Esophagus muscularis mucosa (tissue), 4 donors: ENCODE measurements around the gene LIN54. TPM values are rescaled to one million over a fixed set of nuclear protein-coding genes. Genes with fewer than 3 reads are reported as not detected.
"Not testable (repeated sequence)": the region's sequence is repeated elsewhere in the genome, so short reads cannot be mapped to it uniquely, and the experiment has no call there.

ENCODE experiments used
- DNase-seq: peaks from one replicate; pipeline ENCODE4 v3.0.0-alpha.2; 2017; ENCODE audit errors: extremely low spot score
- H3K27ac ChIP-seq, 4 donors: fragments of 200-600 bp; sonication (generic); replicated peaks in 1 of 4; 1 replicate in 3 of 4; 2 replicates in 1 of 4; pipeline ENCODE4 v1.5.1; 2016 to 2019; ENCODE audit warnings: mild to moderate bottlenecking in 1 of 4
- H3K27me3 ChIP-seq, 4 donors: fragments of 200-600 bp; sonication (generic); one replicate each; pipeline versions ENCODE4 v1.5.1 to v1.6.0; 2016 to 2019
- H3K36me3 ChIP-seq, 4 donors: fragments of 200-600 bp; sonication (generic); one replicate each; pipeline ENCODE4 v1.5.1; 2016 to 2019
- H3K4me1 ChIP-seq, 4 donors: fragments of 200-600 bp; sonication (generic); one replicate each; pipeline ENCODE4 v1.5.1; 2016 to 2019
- H3K4me3 ChIP-seq, 4 donors: fragments of 200-600 bp; sonication (generic); 1 replicate in 2 of 4; 2 replicates in 2 of 4; pipeline ENCODE4 v1.5.1; 2016 to 2019; ENCODE audit warnings: mild to moderate bottlenecking in 4 of 4, moderate library complexity in 1 of 4
- H3K9me3 ChIP-seq, 4 donors: fragments of 200-600 bp; sonication (generic); 1 replicate in 3 of 4; 2 replicates in 1 of 4; pipeline ENCODE4 v1.5.1; 2016 to 2019
- CTCF ChIP-seq, 3 experiments: fragments of 200-600 bp in 2 of 3; fragments of 450-650 bp in 1 of 3; sonication (generic) in 2 of 3; IDR thresholded peaks; one replicate each; pipeline ENCODE4 v1.5.1; 2017 to 2019; ENCODE audit warnings: antibody characterized with exemption in 3 of 3, mild to moderate bottlenecking in 2 of 3, moderate library complexity in 1 of 3
- EP300 ChIP-seq: sonication (generic); formaldehyde crosslinking; IDR thresholded peaks from one replicate; pipeline ENCODE4 v1.6.1; 2017; ENCODE audit warnings: antibody characterized with exemption
- POLR2A ChIP-seq: fragments of 450-650 bp; IDR thresholded peaks from one replicate; pipeline ENCODE4 v1.6.1; 2017; ENCODE audit warnings: antibody characterized with exemption, moderate library complexity, mild to moderate bottlenecking, low read depth
- POLR2AphosphoS5 ChIP-seq, 2 donors: sonication (generic); formaldehyde crosslinking; IDR thresholded peaks; one replicate each; pipeline ENCODE4 v1.6.1; 2017; ENCODE audit warnings: antibody characterized with exemption in 2 of 2
- WGBS: methylation state at CpG from one replicate; pipeline ENCODE4 v1.1.5; 2018; 5-methylcytosine and 5-hydroxymethylcytosine counted together
- intact Hi-C: fragments of 100-400 bp; cut with DNase I; formaldehyde crosslinking; loops from one replicate; pipeline ENCODE4 v1.15.1; 2023
- total RNA-seq, 4 donors: library from RNA; depleted of rRNA; stranded (reverse); fragments of >200 nt; gene quantifications; one replicate each; pipeline versions ENCODE4 v1.1.0 to v1.2.1, GENCODE V29; 2016

The LIN54 gene
- total RNA-seq, 4 donors from 2014 or later, result 8.6 to 10.6 (median 9.0) TPM

DNA sequence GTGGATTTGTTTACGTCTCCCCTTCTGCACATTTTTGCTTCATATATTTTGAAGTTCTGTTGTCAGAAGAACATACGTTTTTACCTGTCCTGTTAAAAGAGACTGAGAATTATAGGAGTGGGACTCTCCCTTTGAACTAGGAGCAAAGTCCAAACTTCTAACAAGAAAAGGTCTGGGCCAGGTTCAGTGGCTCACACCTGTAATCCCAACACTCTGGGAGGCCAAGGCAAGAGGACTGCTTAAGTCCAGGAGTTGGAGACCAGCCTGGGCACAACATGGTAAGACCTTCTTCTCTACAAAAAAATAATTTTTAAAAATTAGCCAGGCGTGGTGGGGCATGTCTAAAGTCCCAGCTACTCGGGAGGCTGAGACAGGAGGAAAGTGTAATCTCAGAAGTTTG lies 15.8 kb downstream of the LIN54 start:
- intact Hi-C loops, result no loop called here
- 67% methylated on average over 4 of the region's 4 CpGs for WGBS

DNA sequence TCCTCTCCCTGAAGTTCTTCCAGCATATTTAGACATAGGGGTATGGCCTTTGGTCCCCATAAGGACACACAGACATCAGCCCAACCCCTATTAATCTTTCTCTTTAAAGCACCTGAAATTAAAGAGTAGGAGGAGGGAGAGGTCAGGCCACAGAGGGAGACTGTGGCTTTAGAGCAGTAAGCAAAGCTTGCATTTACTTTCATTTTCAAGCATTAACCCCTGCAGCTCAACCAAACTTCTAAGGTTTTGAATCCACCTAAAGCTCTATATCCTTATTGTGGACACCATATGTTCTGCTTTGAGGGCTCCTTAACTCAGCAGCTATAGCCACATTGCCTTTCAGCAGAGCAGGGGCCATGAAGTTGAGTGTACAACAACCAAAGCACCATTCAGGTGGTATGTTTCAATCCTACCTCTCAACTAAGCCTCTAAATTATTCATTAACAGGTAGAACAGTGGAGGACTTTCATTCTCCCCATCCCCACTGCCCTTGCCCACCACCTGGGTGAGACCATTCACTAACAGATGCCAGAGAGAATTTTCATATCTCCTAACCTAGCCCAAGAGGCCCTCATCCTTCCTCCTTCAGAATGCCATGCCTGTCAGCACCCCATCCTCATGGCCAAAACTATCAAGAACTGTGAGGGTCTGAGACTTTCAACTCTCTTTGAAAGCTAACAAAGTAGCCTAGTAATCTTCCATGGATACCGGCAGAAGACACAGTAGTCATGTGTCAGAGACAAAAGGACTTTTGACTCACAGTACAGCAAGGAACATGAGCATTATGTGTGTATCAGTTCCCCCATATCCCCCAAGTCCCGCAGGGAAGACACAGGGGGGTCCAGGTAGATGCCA lies 20.8 kb downstream of the LIN54 start:
- intact Hi-C loops, result no loop called here
- no peak for DNase-seq
- no peak for TF ChIP-seq CTCF (IDR thresholded peaks at IDR 0.05)
- Histone ChIP-seq H3K36me3 (no peaks in the 10 kb centered on the region), H3K27ac (no peak overlapping the region), H3K4me1 (peaks cover 0 to 7% (median 0%) of the 10 kb centered on the region in 4 donors), H3K4me3 (no peak overlapping the region), H3K9me3 (no peaks in the 10 kb centered on the region), H3K27me3 (no peaks in the 10 kb centered on the region)
- WGBS, result 100% methylated on average over 2 of the region's 2 CpGs

More for the DNA sequence above, 15.8 kb downstream of the LIN54 start:
- no peak for DNase-seq
- Histone ChIP-seq H3K27ac (no peak overlapping the region), H3K9me3 (no peaks in the 10 kb centered on the region), H3K4me1 (peaks cover 0 to under 1% (median 0%) of the 10 kb centered on the region in 4 donors), H3K27me3 (no peaks in the 10 kb centered on the region), H3K4me3 (no peak overlapping the region), H3K36me3 (no peaks in the 10 kb centered on the region)
- TF ChIP-seq POLR2AphosphoS5 (IDR thresholded peaks at IDR 0.05) (no peak), EP300 (no peak), CTCF (IDR thresholded peaks at IDR 0.05) (no peak), POLR2A (no peak)

DNA sequence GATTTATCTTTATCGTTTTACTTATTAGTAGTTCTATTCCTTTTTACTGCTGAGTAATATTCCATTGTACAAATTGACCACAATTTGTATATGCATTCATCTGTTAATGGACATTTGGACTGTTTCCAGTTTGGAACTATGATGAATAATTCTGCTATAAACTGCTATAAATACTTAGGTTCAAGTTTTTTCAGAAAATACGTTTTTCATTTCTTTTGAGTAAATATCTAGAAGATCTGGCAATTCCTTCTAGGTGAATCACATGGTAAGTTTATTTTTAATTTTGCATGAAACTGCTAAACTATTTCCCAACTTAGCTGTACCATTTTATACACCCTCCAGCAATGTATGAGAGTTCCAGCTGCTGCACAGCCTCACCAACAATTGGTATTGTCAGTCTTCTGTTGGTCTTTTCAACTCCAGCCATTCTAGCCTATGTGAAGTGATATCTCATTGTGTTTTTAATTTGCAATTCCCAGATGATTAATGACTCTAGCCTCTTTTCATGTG lies 22.2 kb downstream of the LIN54 start:
- TF ChIP-seq POLR2AphosphoS5 (IDR thresholded peaks at IDR 0.05), result no peak
- no peak for TF ChIP-seq EP300
- TF ChIP-seq POLR2A, result no peak
- no peak for TF ChIP-seq CTCF (IDR thresholded peaks at IDR 0.05)
- Histone ChIP-seq H3K27ac (no peak overlapping the region), H3K4me1 (peaks cover 0 to 7% (median 0%) of the 10 kb centered on the region in 4 donors), H3K4me3 (no peak overlapping the region), H3K27me3 (no peaks in the 10 kb centered on the region), H3K9me3 (no peaks in the 10 kb centered on the region), H3K36me3 (peaks cover 0 to 11% (median 0%) of the 10 kb centered on the region in 4 donors)
- DNase-seq, result no peak
- intact Hi-C loops, result no loop called here
- 78% methylated on average over 2 of the region's 2 CpGs for WGBS

GRCh38 chr4:82987519-82987918 lies 23.1 kb downstream of the LIN54 start:
- H3K27me3 ChIP-seq, H3K4me3 ChIP-seq, DNase-seq, H3K4me1 ChIP-seq, H3K27ac ChIP-seq, H3K9me3 ChIP-seq, intact Hi-C loops: not testable (repeated sequence)
- H3K36me3 ChIP-seq, result peaks cover 0 to 14% (median 2%) of the 10 kb centered on the region in 4 donors

GRCh38 chr4:82984459-82984858 lies 26.2 kb downstream of the LIN54 start:
- 95% methylated on average over 4 of the region's 4 CpGs for WGBS
- H3K4me1 ChIP-seq, result peaks cover 0 to 2% (median 0%) of the 10 kb centered on the region in 4 donors
- H3K36me3 ChIP-seq, result peaks cover 0 to 14% (median 2%) of the 10 kb centered on the region in 4 donors
- H3K9me3 ChIP-seq, result no peaks in the 10 kb centered on the region
- H3K27me3 ChIP-seq, result no peaks in the 10 kb centered on the region
- no peak for DNase-seq
- H3K27ac ChIP-seq, result no peak overlapping the region
- intact Hi-C loops, result no loop called here
- H3K4me3 ChIP-seq, result no peak overlapping the region
- TF ChIP-seq POLR2A, result no peak
- no peak for TF ChIP-seq POLR2AphosphoS5 (IDR thresholded peaks at IDR 0.05)
- TF ChIP-seq CTCF (IDR thresholded peaks at IDR 0.05), result no peak
- TF ChIP-seq EP300, result no peak
